Thoracic aorta (tissue), 2 donors: ENCODE measurements around the gene CALN1. TPM values are rescaled to one million over a fixed set of nuclear protein-coding genes. Genes with fewer than 3 reads are reported as not detected.

Experiments used
- ATAC-seq: fragments of 150-250 bp; one replicate; pipeline ENCODE4 v1.8.0; 2017; ENCODE audit warnings: low read depth; ENCODE audit not compliant: insufficient number of reproducible peaks, low FRiP score
- DNase-seq: peaks from one replicate; pipeline ENCODE4 v3.0.0-alpha.2; 2020; ENCODE audit warnings: low spot score
- H3K27ac ChIP-seq, 2 donors: fragments of 200-600 bp; sonication (generic); 1 replicate in 1 of 2; 2 replicates in 1 of 2; pipeline ENCODE4 v1.5.1; 2016; ENCODE audit warnings: mild to moderate bottlenecking in 2 of 2, moderate library complexity in 2 of 2
- H3K27me3 ChIP-seq: fragments of 200-600 bp; sonication (generic); replicated peaks from 2 replicates; pipeline ENCODE4 v1.6.0; 2016; ENCODE audit warnings: mild to moderate bottlenecking; ENCODE audit not compliant: insufficient read depth
- H3K36me3 ChIP-seq: fragments of 200-600 bp; sonication (generic); one replicate; pipeline ENCODE4 v1.5.1; 2016
- H3K4me1 ChIP-seq, 2 donors: fragments of 200-600 bp; sonication (generic); 1 replicate in 1 of 2; 2 replicates in 1 of 2; pipeline versions ENCODE4 v1.5.1 to v1.6.0; 2016; ENCODE audit warnings: low read depth in 2 of 2, mild to moderate bottlenecking in 1 of 2; ENCODE audit not compliant: control insufficient read depth in 1 of 2
- H3K4me3 ChIP-seq: fragments of 200-600 bp; sonication (generic); 2 replicates; pipeline ENCODE4 v1.5.1; 2016; ENCODE audit warnings: mild to moderate bottlenecking
- H3K9me3 ChIP-seq: fragments of 200-600 bp; sonication (generic); 2 replicates; pipeline ENCODE4 v1.5.1; 2016
- total RNA-seq, 2 donors: library from RNA; depleted of rRNA; stranded (reverse); fragments of >200 nt; gene quantifications; one replicate each; pipeline versions ENCODE4 v1.1.0 to v1.2.3, GENCODE V29; 2016
- TF ChIP-seq, protein P1 (sequence below): fragments of 200-600 bp; sonication (generic); IDR thresholded peaks from one replicate; pipeline ENCODE4 v1.5.1; 2019; ENCODE audit warnings: antibody characterized with exemption

The CALN1 gene
- total RNA-seq, 2 donors from 2014 or later, result not detected

DNA sequence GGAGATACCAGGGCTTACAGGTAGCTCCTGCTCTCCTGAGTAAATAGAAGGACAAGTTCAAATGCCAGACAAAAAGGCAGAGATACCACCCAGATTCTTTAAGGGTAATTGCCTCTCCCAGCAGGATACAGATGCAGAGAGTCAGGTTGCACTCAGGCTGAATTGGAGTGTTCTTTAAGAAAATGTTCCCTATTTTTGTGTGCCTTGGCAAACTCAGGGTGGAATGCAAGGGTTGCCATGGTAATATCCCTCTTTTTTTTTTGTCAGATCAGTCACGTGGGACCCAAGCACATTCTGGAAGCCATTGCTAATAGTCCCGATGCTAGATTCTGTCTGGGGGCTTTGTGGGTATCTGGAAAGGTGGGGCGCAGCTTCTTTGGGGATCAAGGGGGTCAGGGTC, 628.0 kb downstream of the CALN1 start:
- no peak overlapping the region for H3K27ac ChIP-seq

GRCh38 chr7:71783779-71784178, 628.4 kb downstream of the CALN1 start:
- Histone ChIP-seq H3K4me1 (no peaks in the 10 kb centered on the region), H3K9me3 (peaks cover 9% of the 10 kb centered on the region), H3K36me3 (no peaks in the 10 kb centered on the region), H3K27me3 (no peaks in the 10 kb centered on the region), H3K4me3 (no peak overlapping the region), H3K27ac (no peak overlapping the region)
- no peak for DNase-seq
- TF ChIP-seq, protein P1, sequence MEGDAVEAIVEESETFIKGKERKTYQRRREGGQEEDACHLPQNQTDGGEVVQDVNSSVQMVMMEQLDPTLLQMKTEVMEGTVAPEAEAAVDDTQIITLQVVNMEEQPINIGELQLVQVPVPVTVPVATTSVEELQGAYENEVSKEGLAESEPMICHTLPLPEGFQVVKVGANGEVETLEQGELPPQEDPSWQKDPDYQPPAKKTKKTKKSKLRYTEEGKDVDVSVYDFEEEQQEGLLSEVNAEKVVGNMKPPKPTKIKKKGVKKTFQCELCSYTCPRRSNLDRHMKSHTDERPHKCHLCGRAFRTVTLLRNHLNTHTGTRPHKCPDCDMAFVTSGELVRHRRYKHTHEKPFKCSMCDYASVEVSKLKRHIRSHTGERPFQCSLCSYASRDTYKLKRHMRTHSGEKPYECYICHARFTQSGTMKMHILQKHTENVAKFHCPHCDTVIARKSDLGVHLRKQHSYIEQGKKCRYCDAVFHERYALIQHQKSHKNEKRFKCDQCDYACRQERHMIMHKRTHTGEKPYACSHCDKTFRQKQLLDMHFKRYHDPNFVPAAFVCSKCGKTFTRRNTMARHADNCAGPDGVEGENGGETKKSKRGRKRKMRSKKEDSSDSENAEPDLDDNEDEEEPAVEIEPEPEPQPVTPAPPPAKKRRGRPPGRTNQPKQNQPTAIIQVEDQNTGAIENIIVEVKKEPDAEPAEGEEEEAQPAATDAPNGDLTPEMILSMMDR, result no peak
- no peak for ATAC-seq

More for the DNA sequence above, 628.0 kb downstream of the CALN1 start:
- H3K9me3 ChIP-seq, result peaks cover 9% of the 10 kb centered on the region
- no peaks in the 10 kb centered on the region for H3K27me3 ChIP-seq
- ATAC-seq (no peak), DNase-seq (no peak)
- TF ChIP-seq, protein P1, result no peak
- no peak overlapping the region for H3K4me3 ChIP-seq
- no peaks in the 10 kb centered on the region for H3K4me1 ChIP-seq
- H3K36me3 ChIP-seq, result no peaks in the 10 kb centered on the region

DNA sequence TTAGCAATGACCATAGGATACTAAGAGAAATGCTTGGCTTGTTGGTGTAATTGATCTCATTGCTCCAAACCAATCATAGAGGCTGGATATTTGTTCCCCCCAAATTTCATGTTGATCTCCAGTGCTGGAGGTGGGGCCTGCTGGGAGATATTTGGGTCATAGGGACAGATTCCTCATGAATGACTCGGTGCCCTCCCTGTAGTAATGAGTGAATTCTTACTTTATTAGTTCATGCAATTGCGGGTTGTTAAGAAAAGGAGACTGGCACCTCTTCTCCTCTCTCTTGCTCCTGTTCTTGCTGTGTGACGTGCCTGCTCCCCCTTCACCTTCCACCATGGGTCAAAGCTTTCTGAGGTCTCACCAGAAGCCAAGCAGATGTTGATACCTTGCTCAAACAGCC, 630.1 kb downstream of the CALN1 start:
- Histone ChIP-seq H3K36me3 (no peaks in the 10 kb centered on the region), H3K27me3 (no peaks in the 10 kb centered on the region), H3K27ac (no peak overlapping the region), H3K4me3 (no peak overlapping the region), H3K9me3 (peaks cover 4% of the 10 kb centered on the region), H3K4me1 (no peaks in the 10 kb centered on the region)
- DNase-seq, result no peak
- no peak for ATAC-seq
- TF ChIP-seq, protein P1, result no peak

GRCh38 chr7:71780282-71780681, 631.9 kb downstream of the CALN1 start:
- H3K27me3 ChIP-seq, result no peaks in the 10 kb centered on the region
- no peak for DNase-seq
- TF ChIP-seq, protein P1, result no peak
- H3K27ac ChIP-seq, result no peak overlapping the region
- H3K9me3 ChIP-seq, result no peaks in the 10 kb centered on the region
- no peaks in the 10 kb centered on the region for H3K4me1 ChIP-seq
- no peak overlapping the region for H3K4me3 ChIP-seq
- H3K36me3 ChIP-seq, result no peaks in the 10 kb centered on the region
- ATAC-seq, result no peak

DNA sequence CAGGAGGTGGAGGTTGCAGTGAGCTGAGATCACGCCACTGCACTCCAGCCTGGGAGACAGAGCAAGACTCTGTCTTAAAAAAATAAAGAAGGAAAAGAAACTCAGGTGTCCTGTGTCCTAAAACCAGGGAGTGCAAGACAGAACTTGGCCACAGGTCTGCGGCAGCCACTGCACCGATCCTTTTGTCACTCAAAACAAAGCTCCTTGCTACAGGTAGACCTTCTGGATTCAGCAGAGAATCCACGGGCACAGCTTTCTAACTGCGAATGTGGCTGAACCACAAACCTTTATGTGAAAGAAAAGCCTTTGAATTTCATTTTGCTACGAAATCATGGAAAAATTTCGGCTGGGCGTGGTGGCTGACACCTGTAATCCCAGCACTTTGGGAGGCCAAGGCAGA, 634.9 kb downstream of the CALN1 start:
- no peaks in the 10 kb centered on the region for H3K36me3 ChIP-seq
- no peak for ATAC-seq
- H3K27ac ChIP-seq, result no peak overlapping the region
- TF ChIP-seq, protein P1, result no peak
- no peaks in the 10 kb centered on the region for H3K9me3 ChIP-seq
- no peaks in the 10 kb centered on the region for H3K27me3 ChIP-seq
- no peak for DNase-seq
- H3K4me1 ChIP-seq, result no peaks in the 10 kb centered on the region
- no peak overlapping the region for H3K4me3 ChIP-seq
